Stimulated activated CD8-positive, alpha-beta memory T cell treated with anti-CD3 and anti-CD28 coated beads, Interleukin-12 subunit alpha, Interleukin-12 subunit beta, amount 100 ng/mL, for 1 hour (primary cell): ENCODE results near the gene GPM6B.
"Not testable (repeated sequence)": the region's sequence is repeated elsewhere in the genome, so short reads cannot be mapped to it uniquely, and the experiment has no call there.

ENCODE experiments used
- DNase-seq: peaks from one replicate; pipeline ENCODE4 v3.0.0-alpha.2; 2020; ENCODE audit warnings: low read depth

Gene GPM6B

GRCh38 chrX:13764765-13765164, 52.1 kb downstream of the GPM6B start:
- no peak for DNase-seq

- DNase-seq = no peak
These were observed 52.6 kb downstream of the GPM6B start for GRCh38 chrX:13764281-13764680.

GRCh38 chrX:13763489-13763888, 53.4 kb downstream of the GPM6B start:
- no peak for DNase-seq

GRCh38 chrX:13761606-13762414, 55.1 kb downstream of the GPM6B start:
- DNase-seq = no peak

- DNase-seq = no peak
These were observed 56.5 kb downstream of the GPM6B start for GRCh38 chrX:13760426-13760825.

- DNase-seq = no peak
These were observed 57.7 kb downstream of the GPM6B start for GRCh38 chrX:13759152-13759718.

GRCh38 chrX:13756381-13756780, 60.5 kb downstream of the GPM6B start:
- DNase-seq = no peak

GRCh38 chrX:13755254-13755653, 61.6 kb downstream of the GPM6B start:
- no peak for DNase-seq

- no peak for DNase-seq
These were observed 62.1 kb downstream of the GPM6B start for GRCh38 chrX:13754765-13755164.

- DNase-seq = no peak
These were observed 64.2 kb downstream of the GPM6B start for GRCh38 chrX:13752646-13753045.

- no peak for DNase-seq
These were observed 64.8 kb downstream of the GPM6B start for GRCh38 chrX:13752141-13752540.

GRCh38 chrX:13750812-13751211, 66.1 kb downstream of the GPM6B start:
- no peak for DNase-seq

GRCh38 chrX:13750204-13750603, 66.7 kb downstream of the GPM6B start:
- DNase-seq = no peak

- no peak for DNase-seq
These were observed 68.4 kb downstream of the GPM6B start for GRCh38 chrX:13748486-13748885.

- DNase-seq = no peak
These were observed 69.1 kb downstream of the GPM6B start for GRCh38 chrX:13747836-13748235.

- no peak for DNase-seq
These were observed 74.3 kb downstream of the GPM6B start for GRCh38 chrX:13742397-13743176.

- DNase-seq = no peak
These were observed 75.2 kb downstream of the GPM6B start for GRCh38 chrX:13741695-13742094.

GRCh38 chrX:13734278-13735172, 82.4 kb downstream of the GPM6B start, which contains the start of the genes OFD1 and TRAPPC2:
Gene OFD1, plus strand, starts transcription at chrX:13734748. Its CDS starts 324 bp downstream, at chrX:13735072.
Gene TRAPPC2, minus strand, starts transcription at chrX:13734620. Its CDS starts 14,657 bp downstream, at chrX:13719963.
- peak; percentile 79 for DNase-seq

GRCh38 chrX:13733506-13733905, 83.4 kb downstream of the GPM6B start:
- DNase-seq = no peak

GRCh38 chrX:13732246-13733067, 84.4 kb downstream of the GPM6B start:
- DNase-seq = no peak

- DNase-seq = not testable (repeated sequence)
These were observed 86.4 kb downstream of the GPM6B start for GRCh38 chrX:13730523-13730922.
